Jurkat, Clone E6-1 (cell line): ENCODE measurements around the gene CCDC121.

Experiments used
- DNase-seq: peaks from one replicate; pipeline ENCODE4 v3.0.0-alpha.2; 2011; ENCODE audit warnings: low read depth, low spot score
- H3K4me3 ChIP-seq: 2 replicates; pipeline ENCODE4 v1.5.1; 2011; ENCODE audit warnings: mild to moderate bottlenecking, low read length, control low read depth, moderate library complexity

The CCDC121 gene

DNA sequence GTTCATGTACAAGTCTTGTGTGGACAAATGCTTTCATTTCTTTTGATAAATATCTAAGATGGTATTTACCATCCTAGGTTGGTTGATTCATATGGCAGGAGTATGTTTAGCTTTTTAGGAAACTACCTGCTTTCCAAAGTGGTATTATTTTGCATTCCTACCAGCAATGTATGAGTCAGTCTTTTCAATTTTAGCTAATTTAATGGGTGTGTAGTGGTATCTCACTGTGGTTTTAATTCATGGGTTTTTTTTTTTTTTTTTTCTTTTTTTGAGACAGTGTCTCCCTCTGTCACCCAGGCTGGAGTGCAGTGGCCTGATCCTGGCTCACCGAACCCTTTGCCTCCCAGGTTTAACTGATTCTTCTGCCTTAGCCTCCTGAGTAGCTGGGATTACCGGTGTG, 41.8 kb downstream of the CCDC121 start:
- H3K4me3 ChIP-seq = no peak overlapping the region
- DNase-seq = no peak

DNA sequence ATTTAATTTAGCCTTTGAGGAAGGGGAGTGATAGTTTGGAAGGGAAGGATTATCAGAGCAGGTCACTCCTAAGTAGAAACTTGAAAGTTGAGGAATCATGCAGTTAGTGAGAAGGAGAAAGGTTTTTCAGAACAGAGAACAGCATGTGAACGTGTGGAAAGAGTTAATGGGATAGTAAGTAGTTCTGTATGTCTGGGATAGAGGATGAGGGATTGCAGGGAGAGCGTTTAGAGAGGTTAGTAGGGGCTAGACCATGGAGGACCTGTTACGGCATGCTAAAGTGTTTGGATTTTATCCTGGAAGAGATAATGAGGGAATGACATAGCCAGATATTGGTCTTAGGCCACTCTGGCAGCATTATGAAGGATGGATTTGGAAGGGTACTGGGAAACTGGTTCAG, 44.2 kb downstream of the CCDC121 start:
- no peak for DNase-seq
- peak overlapping the region; percentile 98 for H3K4me3 ChIP-seq

DNA sequence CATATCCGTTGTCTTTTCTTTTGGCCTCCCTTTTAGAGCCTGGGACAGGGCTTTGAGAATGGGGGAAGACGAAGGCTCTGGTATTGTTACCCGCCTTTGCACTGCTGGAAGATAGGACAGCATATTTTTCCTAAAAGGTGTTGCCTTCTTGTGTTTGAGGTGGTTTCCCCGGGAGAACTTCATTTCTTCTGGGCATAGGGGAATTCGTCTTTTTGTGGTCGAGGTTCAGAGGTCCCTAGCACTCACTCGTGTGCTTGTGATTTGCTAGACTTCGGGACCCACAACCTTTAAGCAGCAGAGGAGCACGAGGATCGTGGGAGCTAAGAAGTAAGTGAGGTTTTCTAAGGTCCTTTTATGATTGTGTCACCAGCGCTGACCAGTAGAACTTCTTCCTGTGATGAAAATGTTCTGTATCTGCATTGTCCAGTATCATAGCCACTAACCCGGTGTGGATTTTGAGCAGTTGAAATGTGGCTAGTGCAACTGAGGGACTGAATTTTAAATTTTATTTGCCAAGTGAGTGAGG, 45.4 kb downstream of the CCDC121 start:
- DNase-seq = no peak
- H3K4me3 ChIP-seq = peak overlapping the region; percentile 98

DNA sequence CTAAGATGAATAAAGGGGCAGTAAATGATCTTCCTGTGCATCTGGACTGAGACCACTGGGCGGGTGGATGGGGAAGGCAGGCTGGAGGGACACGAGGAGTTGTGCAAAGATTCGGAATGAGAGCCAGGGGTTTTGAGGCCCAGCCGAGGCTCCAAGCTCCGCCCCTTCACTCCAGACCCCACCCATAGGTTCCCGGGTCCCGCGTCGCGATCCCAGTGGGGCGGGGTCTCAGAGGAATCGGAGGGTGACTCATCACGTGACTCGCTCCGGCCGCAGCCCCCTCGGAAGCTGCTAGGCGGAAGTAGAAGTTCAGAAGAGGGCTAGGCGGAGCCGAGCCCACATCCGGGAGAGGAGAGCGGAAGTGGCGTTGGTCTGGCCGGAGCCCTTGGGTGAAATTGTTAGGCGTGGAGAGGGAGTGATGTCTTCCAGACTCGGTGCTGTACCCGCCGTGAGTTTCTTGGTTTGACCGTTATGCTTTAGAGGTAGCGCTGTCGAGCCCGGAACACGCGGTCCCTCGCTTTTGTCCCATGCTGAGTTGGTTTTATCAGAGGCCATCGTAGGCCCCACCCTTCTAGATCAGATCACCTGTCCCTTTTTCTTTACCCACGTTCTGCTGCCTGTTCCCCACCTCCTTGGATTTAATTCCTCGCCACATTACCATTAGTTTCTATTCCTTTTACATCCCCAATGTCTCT, 46.0 kb downstream of the CCDC121 start, which contains the start of gene ZNF512:
ZNF512 (plus strand) TSS at position 348 of the 695 bp plus-strand sequence; CDS start at position 419, 71 bp downstream.
- peak within 1 kb of the TSS; percentile 98 for H3K4me3 ChIP-seq
- DNase-seq = peak; percentile 89

DNA sequence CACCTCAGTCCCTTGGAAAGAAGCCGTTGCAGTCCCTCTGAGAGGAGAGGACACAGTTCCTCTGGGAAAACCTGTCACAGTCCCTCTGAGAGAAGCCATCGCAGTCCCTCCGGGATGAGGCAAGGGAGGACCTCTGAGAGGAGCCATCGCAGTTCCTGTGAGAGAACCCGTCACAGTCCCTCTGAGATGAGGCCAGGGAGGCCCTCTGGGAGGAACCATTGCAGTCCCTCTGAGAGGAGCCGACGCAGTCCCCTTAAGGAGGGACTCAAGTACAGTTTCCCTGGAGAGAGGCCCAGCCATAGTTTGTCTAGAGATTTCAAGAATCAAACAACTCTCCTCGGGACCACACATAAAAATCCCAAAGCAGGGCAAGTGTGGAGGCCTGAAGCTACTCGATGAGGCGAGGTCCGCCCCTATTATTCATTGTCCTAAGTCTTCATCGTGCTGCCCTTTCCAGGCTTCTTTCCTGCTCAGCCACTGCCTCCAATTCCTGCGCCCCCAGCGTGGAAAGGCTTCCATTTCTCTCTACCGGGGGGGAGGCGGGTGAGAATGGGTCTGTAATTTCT, 46.6 kb downstream of the CCDC121 start:
- H3K4me3 ChIP-seq = peak overlapping the region; percentile 98
- DNase-seq = no peak

DNA sequence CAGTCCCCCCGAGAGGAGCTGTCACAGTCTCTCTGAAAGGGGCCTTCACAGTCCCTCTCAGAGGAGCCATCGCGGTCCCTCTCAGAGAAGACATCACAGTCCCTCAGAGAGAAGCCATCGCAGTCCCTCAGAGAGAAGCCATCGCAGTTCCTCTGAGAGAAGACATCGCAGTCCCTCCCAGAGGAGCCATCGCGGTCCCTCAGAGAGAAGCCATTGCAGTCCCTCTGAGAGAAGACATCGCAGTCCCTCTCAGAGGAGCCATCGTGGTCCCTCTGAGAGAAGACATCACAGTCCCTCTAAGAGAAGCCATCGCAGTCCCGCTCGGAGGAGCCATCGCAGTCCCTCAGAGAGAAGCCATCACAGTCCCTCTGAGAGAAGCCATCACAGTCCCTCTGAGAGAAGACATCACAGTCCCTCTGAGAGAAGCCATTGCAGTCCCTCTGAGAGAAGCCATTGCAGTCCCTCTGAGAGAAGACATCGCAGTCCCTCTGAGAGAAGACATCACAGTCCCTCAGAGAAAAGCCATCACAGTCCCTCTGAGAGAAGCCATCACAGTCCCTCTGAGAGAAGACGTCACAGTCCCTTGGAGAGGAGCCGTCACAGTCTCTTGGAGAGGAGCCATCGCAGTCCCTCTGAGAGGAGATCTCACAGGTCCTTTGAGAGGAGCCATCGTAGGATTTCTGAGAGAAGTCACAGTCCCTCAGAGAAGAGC, 47.2 kb downstream of the CCDC121 start:
- no peak overlapping the region for H3K4me3 ChIP-seq
- no peak for DNase-seq
